GM21576 (cell line): ENCODE data around the gene SNED1.

ENCODE experiments used
- ATAC-seq: cut with Tn5 transposase; IDR thresholded peaks from one replicate; pipeline ENCODE4 v1.9.1; 2021; ENCODE audit warnings: mild to moderate bottlenecking, moderate library complexity; ENCODE audit not compliant: unreplicated experiment

SNED1 gene

DNA sequence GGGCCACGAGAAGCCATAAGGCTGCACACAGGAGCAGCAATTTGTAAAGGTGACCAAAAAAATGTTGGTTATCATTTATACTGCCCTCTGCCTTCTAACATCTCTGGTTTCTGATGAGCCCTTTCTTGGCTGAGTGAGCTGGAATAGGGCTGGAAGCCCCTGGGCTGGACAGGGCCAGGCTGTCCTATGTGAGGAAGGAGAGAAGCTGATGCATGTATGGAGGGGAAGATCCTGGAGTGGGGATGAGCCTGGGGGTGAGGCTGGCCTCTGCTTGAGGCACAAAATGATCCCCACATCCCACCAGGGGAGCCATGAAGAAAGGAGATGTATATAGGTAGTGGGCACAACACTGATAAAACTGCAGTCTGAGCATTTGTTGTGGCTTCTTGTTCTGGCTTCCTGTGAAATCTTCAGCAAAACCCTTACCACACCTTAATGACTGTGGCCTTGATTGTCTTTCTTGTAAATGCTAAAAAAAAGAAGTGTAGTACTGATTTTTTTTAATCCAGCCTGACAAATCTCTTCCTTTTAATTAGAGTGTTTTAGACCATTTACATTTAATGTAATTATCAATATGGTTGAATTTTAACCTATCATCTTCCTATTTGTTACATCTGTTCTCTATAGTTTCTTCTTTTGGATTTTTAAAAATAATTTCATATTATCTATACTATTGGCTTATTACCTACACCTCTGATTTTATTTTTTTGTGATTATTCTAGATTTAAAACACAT is 5.6 kb downstream of the SNED1 start:
- no peak for ATAC-seq

DNA sequence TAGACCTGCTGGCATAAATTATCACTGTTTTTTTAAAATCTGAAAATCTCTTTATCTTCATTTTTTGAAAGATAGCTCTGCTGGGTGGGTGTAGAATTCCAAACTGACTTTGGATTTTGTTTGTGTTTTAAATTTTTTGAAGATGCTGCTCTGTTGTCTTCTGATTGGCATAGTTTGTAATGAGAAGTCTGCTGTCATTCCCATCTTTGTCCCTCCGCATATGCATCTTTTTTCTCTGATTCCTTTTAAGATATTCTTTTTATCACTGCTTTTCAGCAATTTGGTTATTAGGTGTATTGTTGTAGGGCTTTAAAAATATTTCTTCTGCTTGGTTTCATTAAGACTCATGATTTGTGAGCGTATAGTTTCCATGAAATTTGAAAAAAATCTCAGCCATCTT is 7.2 kb downstream of the SNED1 start:
- ATAC-seq = no peak

DNA sequence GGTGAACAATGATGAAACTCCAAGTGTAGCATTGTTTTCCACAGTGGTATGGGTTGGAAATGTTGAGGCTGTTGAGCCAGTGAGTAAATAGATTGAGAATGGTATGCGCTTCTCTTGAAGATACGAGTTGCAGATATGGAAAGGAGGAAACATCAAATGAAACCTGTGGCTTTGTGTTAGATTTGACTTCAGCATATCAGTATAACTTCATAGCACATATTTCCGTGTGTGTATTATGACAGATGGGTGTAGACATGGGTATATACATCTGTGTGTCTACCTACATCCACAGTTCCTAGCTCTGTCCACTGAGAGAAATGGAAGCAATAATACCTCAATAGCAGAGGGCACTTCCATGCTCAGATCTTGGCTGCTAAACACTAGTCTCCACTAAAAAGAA is 8.0 kb downstream of the SNED1 start:
- no peak for ATAC-seq

DNA sequence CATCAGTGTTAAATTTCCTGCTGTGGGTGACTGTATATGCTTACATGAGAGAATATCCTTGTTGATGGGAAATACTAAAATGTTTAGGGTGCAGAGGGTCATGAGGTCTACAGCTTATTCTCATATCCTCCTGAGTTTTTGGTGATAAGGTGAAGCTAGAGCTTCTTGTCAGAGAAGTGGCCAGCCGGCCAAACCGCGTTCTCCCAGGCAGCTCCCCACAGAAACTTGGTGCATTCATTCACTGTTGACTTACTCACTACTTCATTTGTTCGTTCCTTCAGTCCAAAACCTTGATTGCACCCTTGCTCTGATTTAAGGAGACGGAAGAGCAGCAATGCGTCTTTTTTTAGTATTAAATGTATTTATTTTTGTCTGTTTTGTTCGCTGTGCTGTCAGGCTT is 8.7 kb downstream of the SNED1 start:
- ATAC-seq = no peak

DNA sequence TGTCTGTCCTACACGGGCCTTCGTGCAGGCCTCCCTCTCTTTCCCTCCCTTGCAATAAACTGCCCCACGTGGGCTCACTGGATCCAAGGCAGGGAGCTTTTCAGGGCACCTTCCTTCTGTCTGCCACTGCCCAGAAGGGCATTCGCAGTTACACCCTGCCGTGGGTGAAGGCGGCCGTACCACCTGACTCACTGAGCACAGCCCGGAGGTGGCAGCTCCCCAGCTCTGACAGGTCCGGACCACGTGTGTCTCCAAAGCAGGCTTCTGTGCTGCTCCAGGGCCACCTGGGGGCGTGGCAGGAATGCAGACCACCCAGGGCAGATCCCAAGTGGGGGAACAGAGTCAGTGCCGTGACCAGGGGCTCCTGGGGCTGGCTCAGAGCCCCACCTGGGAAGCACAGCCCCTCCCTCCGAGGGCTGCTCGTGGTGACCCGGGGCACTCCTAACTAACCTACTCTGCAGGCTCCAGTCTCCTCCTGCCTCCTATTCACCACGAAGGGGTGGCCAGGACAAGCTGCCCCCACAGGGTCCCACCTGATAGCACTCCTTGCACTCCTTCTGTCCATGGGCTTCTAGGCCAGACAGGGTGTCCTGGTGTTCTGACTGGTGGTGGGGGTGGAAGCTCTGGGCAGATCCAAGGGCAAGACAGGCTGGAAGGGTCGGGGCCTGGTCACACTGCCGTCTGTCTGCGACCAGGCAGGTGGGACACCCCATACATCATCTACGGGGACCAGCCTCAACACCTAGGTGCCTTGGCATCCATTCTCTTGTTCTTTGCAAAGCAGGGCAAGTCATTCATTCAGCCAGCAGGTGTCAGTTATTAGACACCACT is 9.7 kb downstream of the SNED1 start:
- no peak for ATAC-seq

DNA sequence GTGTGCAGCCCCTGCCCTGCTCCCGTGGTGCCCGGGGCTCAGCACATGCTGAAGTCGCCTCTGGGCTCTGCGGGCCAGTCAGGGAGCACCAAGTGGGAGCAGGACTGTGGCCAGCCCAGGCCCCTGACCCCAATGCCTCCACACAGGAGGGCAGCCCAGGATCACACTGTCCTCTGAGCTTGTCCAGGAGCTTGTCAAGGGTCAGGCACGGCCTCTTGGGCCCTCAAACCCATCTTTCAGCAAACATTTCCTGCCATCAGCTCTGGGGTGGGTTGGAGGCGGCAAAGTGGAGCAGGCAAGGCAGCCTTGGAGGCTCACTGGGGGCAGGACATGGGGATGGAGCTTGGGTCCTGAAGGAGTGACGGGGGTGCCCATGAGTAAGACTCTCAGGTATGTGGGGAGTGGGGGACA is 10.3 kb downstream of the SNED1 start:
- ATAC-seq = no peak

DNA sequence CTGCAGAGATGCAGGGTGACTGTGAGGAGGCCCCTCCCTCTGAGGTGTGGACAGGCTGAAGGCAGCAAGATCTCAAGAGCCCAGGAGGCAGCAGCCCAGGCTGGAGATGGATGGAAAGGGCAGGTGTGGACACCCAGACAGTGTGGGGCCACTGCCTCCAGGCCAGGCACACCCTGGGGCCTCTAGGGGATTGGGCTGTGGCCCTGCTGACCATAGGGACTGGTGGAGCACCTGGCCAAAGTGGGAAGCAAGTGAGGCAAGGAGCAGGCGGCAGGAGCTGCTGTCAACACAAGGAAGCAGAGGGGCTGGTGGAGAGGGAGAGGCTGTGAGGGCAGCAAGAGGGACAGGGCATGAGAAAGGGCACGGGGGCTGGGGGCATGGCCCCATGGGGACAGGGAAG is 10.8 kb downstream of the SNED1 start:
- no peak for ATAC-seq

DNA sequence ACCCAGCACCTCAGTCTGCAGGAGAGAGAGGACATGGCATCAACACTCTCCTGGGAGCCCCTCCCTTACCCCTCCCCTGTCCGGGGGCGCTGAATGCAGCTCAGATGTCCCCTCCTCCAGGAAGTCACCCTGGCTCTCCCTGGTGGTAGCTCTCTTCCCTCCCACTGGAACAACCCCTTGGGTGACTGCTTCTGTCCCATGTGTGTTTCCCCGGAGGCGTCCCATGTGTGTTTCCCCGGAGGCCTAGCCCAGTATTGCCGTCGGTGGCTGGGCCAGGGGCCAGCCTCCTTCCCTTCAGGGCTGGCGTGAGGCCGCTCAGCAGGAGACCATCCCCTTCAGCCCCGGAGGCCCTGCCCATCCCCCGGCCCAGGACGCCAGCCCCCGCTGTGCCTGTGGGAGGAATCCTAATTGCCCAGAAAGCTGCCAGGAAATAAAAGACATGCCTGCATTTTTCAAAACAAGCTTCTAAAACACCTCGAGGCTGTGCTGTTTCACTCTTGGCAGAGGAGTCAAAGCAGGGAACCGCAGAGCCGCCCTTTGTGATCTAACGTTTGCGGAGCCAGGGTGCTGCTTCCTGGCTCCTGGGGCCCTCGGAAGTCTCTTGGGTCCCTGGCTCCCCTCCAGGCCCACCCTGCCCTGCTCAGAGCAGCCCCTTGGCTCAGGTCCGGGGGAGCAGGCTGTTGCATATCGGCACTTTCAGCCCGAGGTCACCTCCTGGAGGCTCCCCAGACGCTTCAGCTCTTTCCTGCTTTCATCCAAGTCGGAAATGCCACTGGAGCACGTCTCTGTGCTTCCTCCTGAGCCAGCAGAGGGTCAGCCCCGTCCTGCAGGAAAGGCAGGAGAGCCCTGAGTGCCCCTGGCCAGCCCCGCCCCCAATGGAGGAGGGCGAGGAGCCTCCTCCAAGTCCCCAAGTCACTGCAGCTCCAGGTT is 11.4 kb downstream of the SNED1 start:
- ATAC-seq = no peak

DNA sequence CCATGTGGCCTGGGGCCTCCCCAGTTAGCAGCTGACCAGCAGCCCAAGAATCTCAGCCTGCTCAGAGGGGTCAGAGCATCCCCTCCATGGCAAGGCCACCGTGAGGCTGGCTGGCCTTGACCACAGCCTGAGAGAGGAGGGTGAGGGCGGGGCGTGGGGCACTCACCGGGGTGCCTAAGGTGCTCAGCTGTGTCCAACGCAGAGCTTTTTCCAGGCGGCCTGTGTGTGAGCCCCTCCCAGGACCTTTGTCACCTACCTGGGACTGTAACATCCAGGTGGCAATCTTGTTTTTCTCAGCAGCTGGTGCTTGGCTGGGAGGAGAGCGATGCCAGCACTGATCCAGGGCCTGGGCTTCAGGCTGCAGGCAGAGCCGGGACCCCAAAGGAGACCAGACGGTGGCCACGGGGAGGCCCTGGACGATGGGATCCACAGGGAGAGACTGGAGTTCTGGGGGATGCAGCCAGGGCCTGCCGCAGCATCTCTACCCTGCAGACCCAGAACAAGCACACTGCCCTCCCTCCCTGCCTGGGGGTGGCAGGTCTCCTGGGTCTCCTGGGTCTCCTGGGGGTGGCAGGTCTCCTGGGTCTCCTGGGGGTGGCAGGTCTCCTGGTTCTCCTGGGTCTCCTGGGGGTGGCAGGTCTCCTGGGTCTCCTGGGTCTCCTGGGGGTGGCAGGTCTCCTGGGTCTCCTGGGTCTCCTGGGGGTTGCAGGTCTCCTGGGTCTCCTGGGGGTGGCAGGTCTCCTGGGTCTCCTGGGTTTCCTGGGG is 12.3 kb downstream of the SNED1 start:
- ATAC-seq = no peak

DNA sequence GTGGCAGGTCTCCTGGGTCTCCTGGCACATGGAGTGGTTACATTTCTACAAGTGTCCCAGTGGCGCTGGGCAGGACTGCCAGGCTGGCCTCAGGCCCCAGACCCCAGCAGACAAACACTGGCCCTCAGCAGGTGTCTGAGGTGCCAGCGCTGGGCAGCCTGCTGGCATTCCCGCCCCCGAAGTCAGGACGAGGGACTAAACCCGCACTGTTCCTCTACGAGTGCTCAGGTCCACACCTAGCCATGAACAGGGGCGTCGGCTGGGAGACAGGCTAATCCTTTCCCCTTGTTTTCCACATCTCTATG is 12.8 kb downstream of the SNED1 start:
- no peak for ATAC-seq

DNA sequence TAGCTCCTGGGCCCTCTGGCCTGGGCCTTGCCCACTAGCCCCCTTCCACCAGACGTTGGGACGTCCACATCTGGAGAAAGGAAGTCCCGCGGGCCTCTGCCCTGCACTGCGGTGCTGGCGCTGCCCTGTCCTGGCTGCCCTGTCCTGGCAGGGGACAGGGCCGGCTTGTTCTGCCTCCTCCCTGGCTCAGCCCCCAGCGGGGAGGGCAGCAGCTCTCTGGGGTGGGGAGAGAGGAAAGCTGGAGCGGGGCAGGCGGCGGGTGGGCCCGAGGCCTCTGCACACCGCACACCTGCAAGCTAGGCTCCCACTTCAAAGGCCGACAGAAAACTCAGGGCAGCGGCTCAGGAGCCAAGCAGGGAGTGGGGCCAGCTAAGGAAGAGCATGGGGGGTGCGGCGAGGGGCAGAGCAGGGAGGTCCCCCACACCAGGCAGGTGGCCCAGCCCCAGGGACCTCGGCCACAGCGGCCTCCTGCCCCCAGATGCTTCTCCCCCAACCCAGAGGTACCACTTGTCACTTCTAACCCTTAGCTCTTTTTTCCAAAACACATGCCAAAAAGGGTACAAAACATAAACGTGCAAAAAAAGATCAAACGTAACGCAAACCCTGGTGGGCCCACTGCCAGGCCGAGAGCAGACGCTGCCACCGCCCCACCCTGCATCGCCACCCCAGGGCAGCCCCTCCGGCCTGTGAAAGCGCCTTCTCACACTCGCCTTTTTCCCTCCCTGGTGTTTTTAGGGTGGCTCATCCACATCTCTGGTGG is 13.5 kb downstream of the SNED1 start:
- no peak for ATAC-seq

DNA sequence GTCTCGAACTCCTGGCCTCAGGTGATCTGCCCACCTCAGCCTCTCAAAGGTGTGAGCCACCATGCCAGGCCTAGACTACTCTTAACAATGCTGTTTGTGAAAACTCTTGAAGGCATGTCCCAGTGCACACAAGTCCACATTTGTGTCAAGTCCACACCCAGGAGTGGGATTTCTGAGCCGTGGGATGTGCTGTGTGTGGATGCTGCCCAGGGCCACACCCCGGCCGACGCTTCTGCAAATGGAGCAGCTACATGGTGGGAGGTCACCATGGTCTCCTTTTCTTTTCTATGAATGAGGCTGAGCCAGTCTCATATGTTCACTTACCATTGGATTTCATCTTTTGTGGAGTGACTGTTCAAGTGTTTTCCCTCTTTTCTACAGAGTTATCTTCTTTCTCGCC is 15.8 kb downstream of the SNED1 start:
- ATAC-seq = no peak

DNA sequence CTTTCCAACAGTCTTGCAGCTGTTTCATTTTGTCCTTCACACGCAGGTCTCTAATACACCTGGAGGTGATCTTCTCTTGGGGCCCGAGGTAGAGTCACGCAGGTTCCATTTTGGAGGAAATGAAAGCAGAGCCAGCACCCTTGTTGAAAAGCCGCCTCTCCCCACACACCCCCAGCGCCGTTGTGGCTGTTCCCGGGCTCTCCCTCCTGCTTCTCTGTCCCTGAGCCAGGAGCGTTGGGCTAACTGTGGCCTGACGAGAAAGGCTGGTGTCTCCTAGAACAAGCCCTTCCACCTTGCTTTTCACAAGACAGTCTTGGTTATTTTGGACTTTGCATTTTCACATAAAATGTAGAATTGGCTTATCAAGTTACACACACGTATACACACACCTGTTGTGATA is 16.3 kb downstream of the SNED1 start:
- ATAC-seq = no peak

DNA sequence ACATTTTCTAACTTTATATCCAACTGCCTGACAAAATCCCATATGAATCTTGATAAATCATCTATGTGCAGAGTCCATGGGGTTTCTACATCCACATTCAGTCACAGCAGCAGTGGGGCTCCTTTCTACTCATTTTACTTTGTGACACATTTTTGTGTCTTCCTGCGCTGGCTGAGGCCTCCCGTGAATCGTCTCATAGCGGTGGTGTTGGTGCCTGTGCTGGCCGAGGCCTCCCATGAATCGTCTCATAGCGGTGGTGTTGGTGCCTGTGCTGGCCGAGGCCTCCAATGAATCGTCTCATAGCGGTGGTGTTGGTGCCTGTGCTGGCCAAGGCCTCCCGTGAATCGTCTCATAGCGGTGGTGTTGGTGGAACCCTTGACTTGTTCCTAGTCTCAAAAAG is 17.0 kb downstream of the SNED1 start:
- no peak for ATAC-seq

DNA sequence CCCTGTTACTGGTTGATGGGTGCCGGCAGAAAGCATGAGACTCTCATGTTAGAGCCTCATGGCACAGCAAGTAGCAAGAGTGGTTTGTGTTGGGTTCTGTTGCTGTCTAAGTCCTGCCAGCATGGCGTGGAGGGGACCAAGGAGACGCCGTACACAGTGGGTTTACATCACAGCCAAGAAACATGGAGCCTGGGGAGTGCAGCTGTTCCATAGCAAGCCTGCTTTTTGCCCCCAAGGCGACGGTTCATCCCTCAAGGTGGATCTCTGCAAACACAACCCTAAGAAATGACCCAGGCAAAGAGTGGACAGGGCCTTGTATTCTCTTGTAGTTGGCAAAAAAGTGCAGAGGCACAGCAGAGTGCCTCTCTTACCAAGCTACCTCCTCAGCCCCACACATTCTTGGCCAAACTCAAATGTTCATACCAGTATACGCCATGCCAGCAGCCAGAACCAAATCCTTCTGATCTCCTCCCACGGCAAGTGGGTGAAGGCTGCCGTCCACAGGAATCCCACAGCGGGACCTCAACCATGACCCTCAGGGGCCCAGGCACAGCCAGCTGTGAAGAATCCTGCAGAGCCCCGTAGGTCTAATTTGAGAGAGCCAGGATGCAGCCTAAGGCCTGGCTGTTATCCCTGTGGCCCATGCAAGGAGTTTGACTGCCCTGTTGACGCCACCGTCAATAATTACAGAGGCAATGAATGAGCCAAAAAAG is 19.0 kb downstream of the SNED1 start:
- ATAC-seq = no peak

DNA sequence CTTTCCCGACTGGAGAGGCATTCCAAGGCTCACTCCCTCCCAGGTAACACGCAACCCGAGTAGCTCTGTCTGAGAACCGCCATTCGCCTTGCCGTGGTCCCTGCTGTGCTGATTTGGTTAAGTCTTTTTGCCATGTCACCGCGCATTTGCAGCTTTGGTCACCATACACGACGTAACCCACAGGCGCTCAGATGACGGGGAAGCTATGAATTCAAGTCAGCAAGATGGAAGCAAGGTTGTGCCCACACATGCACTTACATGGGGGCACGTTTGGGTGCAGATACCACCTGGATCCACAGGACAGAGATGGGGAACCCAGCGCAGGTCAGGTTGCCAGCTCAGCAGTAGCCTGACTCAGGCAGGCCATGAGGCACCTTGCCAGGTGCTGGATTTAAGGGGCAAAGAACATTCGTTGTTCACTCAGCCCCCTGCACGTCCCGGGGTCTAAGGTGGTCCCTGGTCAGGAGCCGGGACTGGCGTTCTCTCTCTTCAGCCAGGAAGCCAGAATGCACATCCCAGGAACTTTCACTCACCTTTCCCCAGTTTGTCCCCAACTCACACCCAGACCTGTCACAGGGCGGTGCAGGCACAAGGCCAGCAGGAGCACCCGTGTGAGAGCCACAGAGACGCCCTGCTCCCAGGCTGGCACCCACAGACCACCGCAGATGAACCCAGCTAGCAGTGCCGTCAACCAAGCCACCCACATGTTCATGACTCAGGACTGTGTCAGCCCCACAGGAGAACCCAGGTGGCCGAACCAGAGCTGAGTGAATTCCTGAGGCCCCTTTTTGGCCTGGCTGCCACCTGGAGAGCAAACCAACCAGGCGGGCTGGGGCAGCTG is 19.9 kb downstream of the SNED1 start:
- no peak for ATAC-seq

DNA sequence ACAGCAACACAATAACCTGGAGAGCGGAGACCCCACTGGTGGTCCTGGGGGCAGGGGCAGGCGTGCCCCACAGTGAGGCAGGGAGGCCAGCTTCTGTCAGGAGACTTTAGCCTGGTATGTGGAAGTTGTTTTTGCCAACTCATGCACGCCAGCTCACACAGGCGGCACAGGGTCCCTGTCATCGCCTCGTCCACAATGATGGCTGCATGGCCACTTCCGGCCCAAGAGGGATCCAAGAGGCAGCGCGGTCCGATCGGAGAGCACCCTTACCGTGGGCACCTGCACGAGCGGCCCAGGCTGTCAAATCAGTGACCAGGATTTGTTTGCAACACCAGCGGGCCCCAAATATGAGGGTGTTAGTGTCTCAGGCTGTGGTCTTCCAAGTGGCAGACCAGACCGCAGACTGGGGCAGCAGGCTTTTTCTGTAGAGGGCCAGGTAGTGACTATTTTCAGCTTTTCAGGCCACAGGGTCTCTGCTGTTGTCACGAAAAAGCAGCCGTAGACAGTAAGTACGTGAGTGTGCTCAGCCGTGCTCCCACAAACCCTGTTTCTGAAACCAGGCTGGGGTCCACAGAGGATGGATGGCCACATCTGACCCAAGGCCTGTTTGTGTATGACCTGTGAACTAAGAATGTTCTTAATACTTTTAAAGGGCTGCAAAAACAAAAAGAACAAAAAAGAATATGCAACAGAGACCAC is 21.2 kb downstream of the SNED1 start:
- no peak for ATAC-seq

DNA sequence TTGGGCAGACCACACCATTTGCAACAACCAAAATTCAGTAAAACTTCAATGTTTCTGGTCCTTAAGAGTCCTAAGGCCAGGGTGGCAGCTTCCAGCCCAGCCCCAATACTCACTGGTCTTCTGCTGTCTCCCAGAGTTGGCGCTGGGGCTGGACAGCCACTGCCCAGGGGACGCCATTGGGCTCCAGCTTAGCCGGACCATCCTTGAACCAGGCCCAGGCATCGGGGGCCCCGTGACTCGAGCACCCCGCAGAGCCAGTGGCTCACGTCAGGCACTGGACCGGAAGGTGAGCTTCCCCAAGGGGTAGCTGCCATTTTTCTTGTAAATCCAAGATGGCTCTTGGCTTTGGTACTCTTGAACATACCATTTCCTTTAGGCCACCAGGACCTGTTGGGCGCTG is 21.8 kb downstream of the SNED1 start:
- no peak for ATAC-seq
